Measurements from ENCODE around the gene TSNAX.

- TF ChIP-seq CTCF (IDR thresholded peaks at IDR 0.05; ENCODE audit: low read depth, low read length, missing input control): no peak
- TF ChIP-seq YY1 (IDR thresholded peaks at IDR 0.05): no peak
Observed at GRCh38 chr1:231576804-231577718, 48.6 kb downstream of the TSNAX start.

Data from liver (tissue), 2 donors.